ENCODE results near the gene IL1RAPL1. TPM values are rescaled to one million over a fixed set of nuclear protein-coding genes. Genes with fewer than 3 reads are reported as not detected.

Gene IL1RAPL1
- polyA plus RNA-seq, 1 donor from 2014 or later: not detected

- no peak for TF ChIP-seq EP300 (conservative IDR thresholded peaks at IDR 0.05; ENCODE audit: poor library complexity, severe bottlenecking)
- no peak for TF ChIP-seq CTCF (IDR thresholded peaks at IDR 0.05; ENCODE audit: poor library complexity, severe bottlenecking)
- no peak for TF ChIP-seq EZH2 (IDR thresholded peaks at IDR 0.05; ENCODE audit: borderline replicate concordance, insufficient read depth, low read length, poor library complexity, severe bottlenecking)
- no peak for TF ChIP-seq POLR2AphosphoS5 (IDR thresholded peaks at IDR 0.05)
- no peak for TF ChIP-seq SMC3 (conservative IDR thresholded peaks at IDR 0.05; ENCODE audit: poor library complexity)
- TF ChIP-seq RAD21 (conservative IDR thresholded peaks at IDR 0.05): no peak
- no peak for TF ChIP-seq TAF1 (IDR thresholded peaks at IDR 0.05; ENCODE audit: low read depth)
- no peak for TF ChIP-seq REST (IDR thresholded peaks at IDR 0.05; ENCODE audit: borderline replicate concordance)
- no peak for TF ChIP-seq MXI1 (conservative IDR thresholded peaks at IDR 0.05; ENCODE audit: poor library complexity, severe bottlenecking)
- no peak overlapping the region for H3K27ac ChIP-seq (ENCODE audit: low read length)
- no peaks in the 10 kb centered on the region for H4K20me1 ChIP-seq (ENCODE audit: insufficient read depth)
- no peaks in the 10 kb centered on the region for H3F3A ChIP-seq (ENCODE audit: insufficient read depth, low read length, poor library complexity, severe bottlenecking)
- H3K9me2 ChIP-seq (ENCODE audit: insufficient read depth, low read length): no peaks in the 10 kb centered on the region
- H3K4me2 ChIP-seq (ENCODE audit: low read length): no peak overlapping the region
- no peaks in the 10 kb centered on the region for H3K9me3 ChIP-seq (ENCODE audit: low read length)
- no peaks in the 10 kb centered on the region for H3K27me3 ChIP-seq (ENCODE audit: insufficient read depth, low read depth, low read length)
- no peak overlapping the region for H3K4me3 ChIP-seq (ENCODE audit: low read length)
- no peak overlapping the region for H3K9ac ChIP-seq (ENCODE audit: low read length)
- H2AFZ ChIP-seq (ENCODE audit: low read depth, low read length): no peak overlapping the region
- no peaks in the 10 kb centered on the region for H3K79me2 ChIP-seq (replicated peaks; ENCODE audit: insufficient read depth, low read length)
- H3K36me3 ChIP-seq (ENCODE audit: insufficient read depth, low read length): no peaks in the 10 kb centered on the region
Observed at GRCh38 chrX:29671421-29671820, 1084.2 kb downstream of the IL1RAPL1 start.

GRCh38 chrX:29687687-29688086 lies 1100.4 kb downstream of the IL1RAPL1 start:
- no peak for TF ChIP-seq MXI1 (conservative IDR thresholded peaks at IDR 0.05; ENCODE audit: poor library complexity, severe bottlenecking)
- no peak for TF ChIP-seq EP300 (conservative IDR thresholded peaks at IDR 0.05; ENCODE audit: poor library complexity, severe bottlenecking)
- TF ChIP-seq EZH2 (IDR thresholded peaks at IDR 0.05; ENCODE audit: borderline replicate concordance, insufficient read depth, low read length, poor library complexity, severe bottlenecking): no peak
- TF ChIP-seq TAF1 (IDR thresholded peaks at IDR 0.05; ENCODE audit: low read depth): no peak
- TF ChIP-seq RAD21 (conservative IDR thresholded peaks at IDR 0.05): no peak
- no peak for TF ChIP-seq CTCF (IDR thresholded peaks at IDR 0.05; ENCODE audit: poor library complexity, severe bottlenecking)
- TF ChIP-seq POLR2AphosphoS5 (IDR thresholded peaks at IDR 0.05): no peak
- no peak for TF ChIP-seq REST (IDR thresholded peaks at IDR 0.05; ENCODE audit: borderline replicate concordance)
- TF ChIP-seq SMC3 (conservative IDR thresholded peaks at IDR 0.05; ENCODE audit: poor library complexity): no peak
- Histone ChIP-seq H3K27ac (ENCODE audit: low read length) (no peak overlapping the region), H3K4me3 (ENCODE audit: low read length) (no peak overlapping the region), H3K9me3 (ENCODE audit: low read length) (no peaks in the 10 kb centered on the region), H3K9ac (ENCODE audit: low read length) (no peak overlapping the region), H2AFZ (ENCODE audit: low read depth, low read length) (no peak overlapping the region), H3K79me2 (replicated peaks; ENCODE audit: insufficient read depth, low read length) (no peaks in the 10 kb centered on the region), H3K36me3 (ENCODE audit: insufficient read depth, low read length) (no peaks in the 10 kb centered on the region), H3K27me3 (ENCODE audit: insufficient read depth, low read depth, low read length) (no peaks in the 10 kb centered on the region), H3F3A (ENCODE audit: insufficient read depth, low read length, poor library complexity, severe bottlenecking) (no peaks in the 10 kb centered on the region), H3K4me2 (ENCODE audit: low read length) (no peak overlapping the region), H3K9me2 (ENCODE audit: insufficient read depth, low read length) (no peaks in the 10 kb centered on the region), H4K20me1 (ENCODE audit: insufficient read depth) (no peaks in the 10 kb centered on the region)
